IMR-90 (cell line): Measurements from ENCODE around the gene AXL. TPM values are rescaled to one million over a fixed set of nuclear protein-coding genes. Genes with fewer than 3 reads are reported as not detected.

Experiments used
- ATAC-seq: fragments of 200-7000 bp; cut with Tn5 transposase; 2 replicates; pipeline ENCODE4 v1.9.1; 2020; ENCODE audit warnings: low read depth, mild to moderate bottlenecking, moderate library complexity
- BruUV-seq: library from RNA; stranded (reverse); fragments of 400-500 nt; replicated peaks from 2 replicates; lab custom pipeline; 2021; lab: Mats Ljungman, UMichigan
- CTCF ChIA-PET: fragments of 300-600 bp; formaldehyde crosslinking; extraction: SDS; loops from one replicate; lab custom pipeline; 2021; ENCODE audit warnings: antibody characterized with exemption; lab: Yijun Ruan, JAX
- POLR2A ChIA-PET: fragments of 300-600 bp; sonication (Branson Sonifier 250); formaldehyde crosslinking; loops from one replicate; lab custom pipeline; 2022; ENCODE audit warnings: antibody characterized with exemption; ENCODE audit not compliant: unreplicated experiment; lab: Charles Lee
- DNase-seq: peaks from one replicate; pipeline ENCODE4 v3.0.0; 2013
- H2AFZ ChIP-seq: replicated peaks from 2 replicates; pipeline ENCODE3; 2013; ENCODE audit warnings: low read length, mild to moderate bottlenecking; ENCODE audit not compliant: poor library complexity
- H2AK5ac ChIP-seq: 2 replicates; pipeline ENCODE4 v1.6.1; 2013; ENCODE audit warnings: low read depth, low read length, inconsistent platforms
- H2AK9ac ChIP-seq: replicated peaks from 2 replicates; pipeline ENCODE3; 2013; ENCODE audit warnings: mild to moderate bottlenecking, low read depth, low read length, moderate library complexity; ENCODE audit not compliant: poor library complexity
- H2BK120ac ChIP-seq: 2 replicates; pipeline ENCODE4 v1.6.1; 2013; ENCODE audit warnings: low read depth, low read length, inconsistent platforms
- H2BK15ac ChIP-seq: 3 replicates; pipeline ENCODE4 v1.6.1; 2013; ENCODE audit warnings: low read depth, low read length, inconsistent platforms
- H2BK20ac ChIP-seq: 2 replicates; pipeline ENCODE4 v1.6.1; 2013; ENCODE audit warnings: low read depth, mild to moderate bottlenecking, inconsistent platforms, low read length, moderate library complexity
- H2BK5ac ChIP-seq: 2 replicates; pipeline ENCODE4 v1.6.1; 2013; ENCODE audit warnings: mild to moderate bottlenecking, low read depth, low read length, inconsistent platforms; ENCODE audit not compliant: poor library complexity, severe bottlenecking
- H3K14ac ChIP-seq: replicated peaks from 2 replicates; pipeline ENCODE4 v1.6.1; 2013; ENCODE audit warnings: low read depth, low read length, inconsistent platforms
- H3K18ac ChIP-seq: 2 replicates; pipeline ENCODE4 v1.6.1; 2013; ENCODE audit warnings: low read depth, low read length, control low read depth
- H3K23ac ChIP-seq: 2 replicates; pipeline ENCODE4 v1.6.1; 2013; ENCODE audit warnings: low read depth, low read length, inconsistent platforms
- H3K27ac ChIP-seq: 2 replicates; pipeline ENCODE4 v1.5.1; 2013; ENCODE audit warnings: mild to moderate bottlenecking, control low read depth, low read length; ENCODE audit not compliant: insufficient read depth
- H3K27me3 ChIP-seq: 2 replicates; pipeline ENCODE4 v1.6.1; 2013; ENCODE audit warnings: low read length; ENCODE audit not compliant: control insufficient read depth, insufficient read depth
- H3K36me3 ChIP-seq: 2 replicates; pipeline ENCODE4 v1.6.1; 2013; ENCODE audit warnings: low read length, mixed read lengths; ENCODE audit not compliant: control insufficient read depth, insufficient read depth
- H3K4ac ChIP-seq: 2 replicates; pipeline ENCODE4 v1.6.1; 2013; ENCODE audit warnings: low read depth, low read length, inconsistent platforms
- H3K4me1 ChIP-seq: 2 replicates; pipeline ENCODE4 v1.6.1; 2013; ENCODE audit warnings: low read length, mixed read lengths; ENCODE audit not compliant: control insufficient read depth, insufficient read depth
- H3K4me2 ChIP-seq: 2 replicates; pipeline ENCODE4 v1.6.1; 2013; ENCODE audit warnings: low read depth, mild to moderate bottlenecking, control low read depth, low read length, moderate library complexity
- H3K4me3 ChIP-seq: 2 replicates; pipeline ENCODE4 v1.5.1; 2013; ENCODE audit warnings: low read depth, mild to moderate bottlenecking, control low read depth, low read length, moderate library complexity; ENCODE audit not compliant: insufficient read depth
- H3K56ac ChIP-seq: 2 replicates; pipeline ENCODE4 v1.6.1; 2013; ENCODE audit warnings: low read length, inconsistent platforms; ENCODE audit not compliant: insufficient read depth; ENCODE audit errors: extremely low read depth
- H3K79me1 ChIP-seq, 2 experiments: 2 replicates each; pipeline ENCODE4 v1.6.1; 2013; ENCODE audit warnings: low read length in 2 of 2, inconsistent platforms in 1 of 2, low read depth in 1 of 2
- H3K9ac ChIP-seq: 2 replicates; pipeline ENCODE4 v1.6.1; 2013; ENCODE audit warnings: low read depth, low read length, control low read depth
- H3K9me1 ChIP-seq: 2 replicates; pipeline ENCODE4 v1.6.1; 2013; ENCODE audit warnings: low read length, inconsistent platforms; ENCODE audit not compliant: insufficient read depth
- H3K9me3 ChIP-seq: 2 replicates; pipeline ENCODE4 v1.6.1; 2013; ENCODE audit warnings: low read length; ENCODE audit not compliant: control insufficient read depth, insufficient read depth
- H4K20me1 ChIP-seq: 2 replicates; pipeline ENCODE4 v1.6.1; 2013; ENCODE audit warnings: low read length, inconsistent platforms; ENCODE audit not compliant: insufficient read depth
- H4K5ac ChIP-seq: 2 replicates; pipeline ENCODE4 v1.6.1; 2013; ENCODE audit warnings: mild to moderate bottlenecking, low read depth, low read length, control low read depth
- H4K8ac ChIP-seq, 2 experiments: 2 replicates each; pipeline ENCODE4 v1.6.1; 2013; ENCODE audit warnings: low read depth in 2 of 2, low read length in 2 of 2, control low read depth in 1 of 2, inconsistent platforms in 1 of 2
- H4K91ac ChIP-seq: 2 replicates; pipeline ENCODE4 v1.6.1; 2013; ENCODE audit warnings: low read depth, low read length, inconsistent platforms; ENCODE audit not compliant: insufficient read depth
- BHLHE40 ChIP-seq: fragments of 150-350 bp; IDR thresholded peaks from 2 replicates; pipeline ENCODE4 v1.6.1; 2016; ENCODE audit warnings: mild to moderate bottlenecking, low read depth, low read length
- CEBPB ChIP-seq: IDR thresholded peaks from 2 replicates; pipeline ENCODE4 v1.6.1; 2012; ENCODE audit warnings: low read depth, low read length, improper control_type of control experiment
- CHD1 ChIP-seq: IDR thresholded peaks from 2 replicates; pipeline ENCODE4 v1.6.1; 2012; ENCODE audit warnings: low read depth, low read length, improper control_type of control experiment
- FOS ChIP-seq: fragments of 150-350 bp; IDR thresholded peaks from 2 replicates; pipeline ENCODE4 v1.6.1; 2016; ENCODE audit warnings: low read depth, low read length
- MAFK ChIP-seq: IDR thresholded peaks from 2 replicates; pipeline ENCODE4 v1.6.1; 2012; ENCODE audit warnings: low read depth, low read length, improper control_type of control experiment
- MAZ ChIP-seq: IDR thresholded peaks from 2 replicates; pipeline ENCODE4 v1.6.1; 2012; ENCODE audit warnings: low read depth, mild to moderate bottlenecking, low read length, improper control_type of control experiment, moderate library complexity, borderline replicate concordance
- MXI1 ChIP-seq: IDR thresholded peaks from 2 replicates; pipeline ENCODE4 v1.6.1; 2012; ENCODE audit warnings: low read depth, mild to moderate bottlenecking, low read length, moderate library complexity, borderline replicate concordance
- POLR2A ChIP-seq: IDR thresholded peaks from 2 replicates; pipeline ENCODE4 v1.6.1; 2012; ENCODE audit warnings: mild to moderate bottlenecking, low read depth, low read length
- RAD21 ChIP-seq: IDR thresholded peaks from 2 replicates; pipeline ENCODE4 v1.6.1; 2012; ENCODE audit warnings: low read length, improper control_type of control experiment
- RCOR1 ChIP-seq: IDR thresholded peaks from 2 replicates; pipeline ENCODE4 v1.6.1; 2012; ENCODE audit warnings: mild to moderate bottlenecking, low read length, improper control_type of control experiment; ENCODE audit not compliant: insufficient replicate concordance
- SMC3 ChIP-seq: fragments of 150-350 bp; IDR thresholded peaks from 2 replicates; pipeline ENCODE4 v1.6.1; 2016; ENCODE audit warnings: low read depth, mild to moderate bottlenecking, antibody characterized with exemption, low read length, moderate library complexity
- WGBS, 2 experiments: methylation state at CpG; one replicate each; pipeline versions ENCODE4 v1.1.5 to v1.1.7; 2013; ENCODE audit warnings: missing lambda C conversion rate in 2 of 2; ENCODE audit not compliant: insufficient read length in 1 of 2; ENCODE audit errors: extremely low coverage in 2 of 2; 5-methylcytosine and 5-hydroxymethylcytosine counted together
- dilution Hi-C: fragments of 300-500 bp; cut with HindIII; formaldehyde crosslinking; loops from one replicate; pipeline ENCODE4 v1.14.3; 2018; ENCODE audit warnings: low sequenced_read_pairs; ENCODE audit not compliant: unreplicated experiment
- in situ Hi-C: fragments of 300-500 bp; cut with MboI; formaldehyde crosslinking; loops from 3 replicates; pipeline ENCODE4 v1.14.3; 2019; ENCODE audit warnings: low sequenced_read_pairs, inconsistent platforms, mixed read lengths
- intact Hi-C: fragments of 100-400 bp; cut with micrococcal nuclease; formaldehyde crosslinking; loops from 2 replicates; pipeline ENCODE4 v1.10.0; 2022
- polyA plus RNA-seq, 3 experiments: library from polyadenylated mRNA; depleted of rRNA; stranded (reverse); fragments of >200 nt; gene quantifications; 2 replicates each; pipeline ENCODE4 v1.2.3, GENCODE V29; 2012; ENCODE audit warnings: low replicate concordance in 1 of 3
- total RNA-seq: library from RNA; depleted of rRNA; stranded (reverse); fragments of >200 nt; gene quantifications from 2 replicates; pipeline ENCODE4 v1.2.3, GENCODE V29; 2012
- TF ChIP-seq, protein P1 (sequence below): fragments of 150-350 bp; IDR thresholded peaks from 2 replicates; pipeline ENCODE4 v1.6.1; 2017; ENCODE audit warnings: mild to moderate bottlenecking, antibody characterized with exemption, low read length, low read depth

The AXL gene
- total and polyA plus RNA-seq, 2 of the 4 experiments (the other 2 are of a cell fraction) = 212 to 466 TPM

DNA sequence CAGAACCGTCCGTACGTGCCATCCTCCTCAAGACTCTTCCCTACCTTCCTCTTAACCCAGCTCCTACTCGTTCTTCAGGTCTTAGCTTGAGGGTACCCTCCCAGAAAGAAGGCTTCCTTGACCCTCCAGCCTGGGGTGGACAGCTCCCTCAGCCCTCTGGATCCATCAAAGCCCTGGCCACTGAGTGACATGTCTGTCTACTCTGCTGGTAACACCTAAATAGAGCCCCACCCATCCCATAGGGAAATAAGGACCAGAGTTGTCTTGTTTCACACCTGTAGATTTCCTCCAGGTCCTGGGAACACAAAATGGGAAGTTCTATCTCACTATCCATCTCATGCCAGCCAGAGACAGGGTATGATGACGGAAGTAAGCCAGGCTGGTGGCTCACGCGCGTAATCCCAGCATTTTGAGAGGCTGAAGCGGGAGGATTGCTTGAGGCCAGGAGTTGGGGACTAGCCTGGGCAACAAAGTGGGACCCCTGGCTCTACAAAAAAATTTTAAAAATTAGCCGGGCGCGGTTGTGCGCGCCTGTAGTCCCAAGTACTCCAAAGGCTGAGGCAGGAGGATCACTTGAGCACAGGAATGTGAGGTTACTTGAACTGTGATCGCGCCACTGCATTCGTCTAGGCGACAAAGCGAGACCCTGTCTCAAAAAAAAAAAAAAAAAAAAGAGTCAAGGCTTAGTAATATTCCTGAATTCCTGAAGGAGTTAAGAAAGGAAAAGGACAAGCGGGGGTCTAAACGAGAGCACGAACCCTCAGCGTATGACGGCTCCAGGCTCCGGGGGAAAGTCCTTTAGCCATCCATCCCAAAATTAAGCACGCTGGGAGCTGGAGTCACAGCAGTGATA, 90.4 kb downstream of the AXL start:
- BruUV-seq = TSS peak; percentile 50
- peak overlapping the region; percentile 63; the same call in 2 of the 3 replicates for H2BK15ac ChIP-seq
- peaks cover 43% of the 10 kb centered on the region for H3K36me3 ChIP-seq
- in situ Hi-C loops = no loop called here
- H3K4me2 ChIP-seq = peak overlapping the region; percentile 88
- H3K9me3 ChIP-seq = no peaks in the 10 kb centered on the region
- peak overlapping the region; percentile 99 for H3K56ac ChIP-seq
- H3K4me3 ChIP-seq = peak overlapping the region; percentile 72
- peak overlapping the region; percentile 93 for H2BK5ac ChIP-seq
- H4K8ac ChIP-seq = peak overlapping the region; percentile 97 to 98
- peaks cover 7% of the 10 kb centered on the region for H3K4me1 ChIP-seq
- H3K14ac ChIP-seq = peak overlapping the region; percentile 100
- CTCF ChIA-PET = interaction anchor here (0.6 to 1.8 kb wide), 8 partner anchors 11 to 124 kb away, joined by 3 to 8 read pairs (median 4); no protein-coding TSS in a partner anchor
- H4K91ac ChIP-seq = peak overlapping the region; percentile 94
- peak overlapping the region; percentile 100 for H3K9ac ChIP-seq
- H3K4ac ChIP-seq = peak overlapping the region; percentile 100
- POLR2A ChIA-PET = interaction anchor here (0.7 kb wide), 1 partner anchor 23 kb away, joined by 3 read pairs; no protein-coding TSS in a partner anchor
- DNase-seq (no peak), ATAC-seq (peak; percentile 1; the same call in 1 of the 2 replicates)
- 47% methylated on average over 3 of the region's 26 CpGs; no CpG with 5 or more reads in 1 of the 2 experiments for WGBS, 2 experiments
- peak overlapping the region; percentile 96 for H3K18ac ChIP-seq
- peaks cover 22% of the 10 kb centered on the region; the same call in 1 of the 2 replicates for H4K20me1 ChIP-seq
- dilution Hi-C loops = no loop called here
- peak overlapping the region; percentile 91 for H2BK120ac ChIP-seq
- H3K9me1 ChIP-seq = no peaks in the 10 kb centered on the region; the same call in none of the 2 replicates
- peak overlapping the region; percentile 96 for H3K27ac ChIP-seq
- H2AK5ac ChIP-seq = peak overlapping the region; percentile 33
- peak overlapping the region; percentile 95 for H2AK9ac ChIP-seq
- peak overlapping the region; percentile 97 for H2AFZ ChIP-seq
- H2BK20ac ChIP-seq = peak overlapping the region; percentile 72; the same call in 1 of the 2 replicates
- TF ChIP-seq FOS (no peak), MAZ (no peak), RCOR1 (no peak), CHD1 (no peak), BHLHE40 (no peak), MAFK (no peak), MXI1 (no peak), POLR2A (no peak), CEBPB (no peak), RAD21 (no peak), SMC3 (no peak)
- TF ChIP-seq, protein P1, sequence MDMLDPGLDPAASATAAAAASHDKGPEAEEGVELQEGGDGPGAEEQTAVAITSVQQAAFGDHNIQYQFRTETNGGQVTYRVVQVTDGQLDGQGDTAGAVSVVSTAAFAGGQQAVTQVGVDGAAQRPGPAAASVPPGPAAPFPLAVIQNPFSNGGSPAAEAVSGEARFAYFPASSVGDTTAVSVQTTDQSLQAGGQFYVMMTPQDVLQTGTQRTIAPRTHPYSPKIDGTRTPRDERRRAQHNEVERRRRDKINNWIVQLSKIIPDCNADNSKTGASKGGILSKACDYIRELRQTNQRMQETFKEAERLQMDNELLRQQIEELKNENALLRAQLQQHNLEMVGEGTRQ = no peak
- peak overlapping the region; percentile 100 for H3K23ac ChIP-seq
- peaks cover 16 to 52% of the 10 kb centered on the region in 2 experiments; a peak in 3 of 4 replicates for H3K79me1 ChIP-seq
- no peaks in the 10 kb centered on the region for H3K27me3 ChIP-seq
- intact Hi-C loops = loop anchor here (1.0 to 5.0 kb wide), 4 partner anchors 43 to 335 kb away; partner anchors contain the start of genes AXL and HNRNPUL1
- H4K5ac ChIP-seq = peak overlapping the region; percentile 97
